ENCODE results near the gene UBE2U. TPM values are rescaled to one million over a fixed set of nuclear protein-coding genes. Genes with fewer than 3 reads are reported as not detected.

Gene UBE2U
- total RNA-seq, 2 donors from 2014 or later: not detected

DNA sequence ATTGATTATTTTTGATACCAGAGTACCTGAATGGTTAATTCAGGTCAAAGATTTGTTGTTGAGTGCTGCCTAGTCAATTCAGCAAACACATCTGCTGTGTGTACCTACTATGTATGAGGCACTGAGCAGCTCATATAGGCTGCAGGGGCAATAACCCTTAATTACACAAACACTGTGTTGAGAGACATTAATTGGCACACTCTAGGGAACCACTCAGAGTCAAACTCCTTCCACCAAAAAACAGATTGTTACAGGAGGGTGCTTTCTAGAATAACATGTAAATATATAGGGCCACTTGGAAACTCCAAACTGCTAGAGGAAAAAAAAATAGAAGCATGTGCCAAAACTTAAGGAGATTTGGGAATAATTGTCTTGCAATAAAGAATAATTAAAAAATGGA lies 31.3 kb downstream of the UBE2U start:
- H3K36me3 ChIP-seq (ENCODE audit: control insufficient read depth, insufficient read depth, low read length): no peaks in the 10 kb centered on the region
- no peaks in the 10 kb centered on the region for H3K9me3 ChIP-seq (ENCODE audit: control insufficient read depth, low read length)
- no peak for DNase-seq
- Mint-ChIP-seq H3K27ac (no peak overlapping the region), H3K9me3 (no peaks in the 10 kb centered on the region), H3K27me3 (ENCODE audit: insufficient read depth) (peaks cover 2% of the 10 kb centered on the region), H3K4me3 (no peak overlapping the region), H3K4me1 (peaks cover 24% of the 10 kb centered on the region), H3K36me3 (ENCODE audit: low read depth) (no peaks in the 10 kb centered on the region)
- H3K4me3 ChIP-seq (ENCODE audit: low read length): no peak overlapping the region
- peaks cover 5% of the 10 kb centered on the region for H3K4me1 ChIP-seq (ENCODE audit: control insufficient read depth, insufficient read depth, low read length)
- TF ChIP-seq, protein P1, sequence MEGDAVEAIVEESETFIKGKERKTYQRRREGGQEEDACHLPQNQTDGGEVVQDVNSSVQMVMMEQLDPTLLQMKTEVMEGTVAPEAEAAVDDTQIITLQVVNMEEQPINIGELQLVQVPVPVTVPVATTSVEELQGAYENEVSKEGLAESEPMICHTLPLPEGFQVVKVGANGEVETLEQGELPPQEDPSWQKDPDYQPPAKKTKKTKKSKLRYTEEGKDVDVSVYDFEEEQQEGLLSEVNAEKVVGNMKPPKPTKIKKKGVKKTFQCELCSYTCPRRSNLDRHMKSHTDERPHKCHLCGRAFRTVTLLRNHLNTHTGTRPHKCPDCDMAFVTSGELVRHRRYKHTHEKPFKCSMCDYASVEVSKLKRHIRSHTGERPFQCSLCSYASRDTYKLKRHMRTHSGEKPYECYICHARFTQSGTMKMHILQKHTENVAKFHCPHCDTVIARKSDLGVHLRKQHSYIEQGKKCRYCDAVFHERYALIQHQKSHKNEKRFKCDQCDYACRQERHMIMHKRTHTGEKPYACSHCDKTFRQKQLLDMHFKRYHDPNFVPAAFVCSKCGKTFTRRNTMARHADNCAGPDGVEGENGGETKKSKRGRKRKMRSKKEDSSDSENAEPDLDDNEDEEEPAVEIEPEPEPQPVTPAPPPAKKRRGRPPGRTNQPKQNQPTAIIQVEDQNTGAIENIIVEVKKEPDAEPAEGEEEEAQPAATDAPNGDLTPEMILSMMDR (conservative IDR thresholded peaks at IDR 0.05): no peak
- H3K9ac ChIP-seq (ENCODE audit: extremely low read depth, low read length, poor library complexity, severe bottlenecking): no peak overlapping the region
- H3K27ac ChIP-seq (ENCODE audit: low read depth, low read length): no peak overlapping the region
- H3K27me3 ChIP-seq (ENCODE audit: control insufficient read depth, insufficient read depth, low read length, poor library complexity, severe bottlenecking): peaks cover 7% of the 10 kb centered on the region

DNA sequence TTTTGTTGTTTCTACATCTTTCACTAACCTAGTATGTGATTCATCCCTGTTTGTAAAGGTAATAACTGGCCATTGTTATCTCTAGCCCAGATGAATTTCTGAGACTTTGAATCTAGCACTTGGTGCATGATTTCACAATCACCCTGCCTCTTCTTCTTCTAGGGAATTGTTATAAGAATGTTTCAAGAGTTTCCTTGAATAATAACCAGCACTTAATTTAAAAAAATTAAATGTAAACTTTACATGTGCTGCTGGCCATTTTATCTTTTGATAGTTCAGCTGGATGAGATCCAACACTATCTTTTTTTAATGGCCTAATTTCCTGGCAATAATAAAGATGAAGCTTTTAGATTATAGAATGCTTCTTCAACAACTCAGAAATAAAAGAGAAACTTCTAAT lies 31.8 kb downstream of the UBE2U start:
- H3K27ac Mint-ChIP-seq: no peak overlapping the region
- H3K9me3 ChIP-seq (ENCODE audit: control insufficient read depth, low read length): no peaks in the 10 kb centered on the region
- H3K27me3 ChIP-seq (ENCODE audit: control insufficient read depth, insufficient read depth, low read length, poor library complexity, severe bottlenecking): peaks cover 7% of the 10 kb centered on the region
- no peak for DNase-seq
- no peak overlapping the region for H3K4me3 ChIP-seq (ENCODE audit: low read length)
- H3K36me3 Mint-ChIP-seq (ENCODE audit: low read depth): no peaks in the 10 kb centered on the region
- peaks cover 2% of the 10 kb centered on the region for H3K27me3 Mint-ChIP-seq (ENCODE audit: insufficient read depth)
- no peaks in the 10 kb centered on the region for H3K9me3 Mint-ChIP-seq
- H3K9ac ChIP-seq (ENCODE audit: extremely low read depth, low read length, poor library complexity, severe bottlenecking): no peak overlapping the region
- TF ChIP-seq, protein P1 (conservative IDR thresholded peaks at IDR 0.05): no peak
- no peak overlapping the region for H3K4me3 Mint-ChIP-seq
- no peaks in the 10 kb centered on the region for H3K36me3 ChIP-seq (ENCODE audit: control insufficient read depth, insufficient read depth, low read length)
- H3K4me1 Mint-ChIP-seq: peaks cover 20% of the 10 kb centered on the region
- H3K4me1 ChIP-seq (ENCODE audit: control insufficient read depth, insufficient read depth, low read length): peaks cover 5% of the 10 kb centered on the region
- no peak overlapping the region for H3K27ac ChIP-seq (ENCODE audit: low read depth, low read length)

DNA sequence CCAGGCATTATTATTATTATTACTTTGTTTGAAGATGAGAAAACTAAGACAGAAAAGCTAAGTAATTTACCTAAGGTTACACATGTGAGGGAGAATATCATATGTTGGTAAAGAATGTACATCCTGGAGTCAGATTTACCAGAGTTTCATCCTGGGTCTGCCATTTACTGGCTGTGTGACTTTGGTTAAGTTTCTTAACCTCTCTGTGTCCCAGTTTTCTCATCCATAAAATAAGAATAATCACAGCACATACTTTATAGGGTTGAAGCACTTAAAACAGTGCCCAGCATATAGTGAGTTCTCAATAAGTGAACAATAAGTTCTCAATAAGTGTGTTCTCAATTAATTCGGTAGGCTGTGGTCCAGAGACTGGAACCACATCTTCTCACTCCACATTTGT lies 32.5 kb downstream of the UBE2U start:
- no peaks in the 10 kb centered on the region for H3K36me3 Mint-ChIP-seq (ENCODE audit: low read depth)
- no peaks in the 10 kb centered on the region for H3K36me3 ChIP-seq (ENCODE audit: control insufficient read depth, insufficient read depth, low read length)
- peaks cover 7% of the 10 kb centered on the region for H3K4me1 ChIP-seq (ENCODE audit: control insufficient read depth, insufficient read depth, low read length)
- H3K9ac ChIP-seq (ENCODE audit: extremely low read depth, low read length, poor library complexity, severe bottlenecking): no peak overlapping the region
- peaks cover 17% of the 10 kb centered on the region for H3K4me1 Mint-ChIP-seq
- no peak overlapping the region for H3K27ac Mint-ChIP-seq
- H3K9me3 Mint-ChIP-seq: no peaks in the 10 kb centered on the region
- H3K9me3 ChIP-seq (ENCODE audit: control insufficient read depth, low read length): no peaks in the 10 kb centered on the region
- H3K27ac ChIP-seq (ENCODE audit: low read depth, low read length): no peak overlapping the region
- no peak for DNase-seq
- peaks cover 7% of the 10 kb centered on the region for H3K27me3 ChIP-seq (ENCODE audit: control insufficient read depth, insufficient read depth, low read length, poor library complexity, severe bottlenecking)
- H3K4me3 Mint-ChIP-seq: no peak overlapping the region
- H3K27me3 Mint-ChIP-seq (ENCODE audit: insufficient read depth): peaks cover 2% of the 10 kb centered on the region
- H3K4me3 ChIP-seq (ENCODE audit: low read length): no peak overlapping the region
- TF ChIP-seq, protein P1 (conservative IDR thresholded peaks at IDR 0.05): no peak
- 94% methylated on average over 1 of the region's 1 CpG; no CpG with 5 or more reads in 1 of the 2 experiments for WGBS, 2 experiments (ENCODE audit: insufficient coverage in 1 of 2, insufficient read length in 1 of 2)

Measured in endodermal cell (in vitro differentiated cells).